Endothelial cell (in vitro differentiated cells): ENCODE measurements around the gene ESRP2. TPM values are rescaled to one million over a fixed set of nuclear protein-coding genes. Genes with fewer than 3 reads are reported as not detected.

Source experiments
- DNase-seq: peaks from one replicate; pipeline ENCODE4 v3.0.0; 2021; ENCODE audit warnings: low spot score
- H3K27ac Mint-ChIP-seq: one replicate; pipeline ENCODE4 v1.8.0; 2021; ENCODE audit warnings: mixed read lengths, inconsistent platforms; ENCODE audit not compliant: unreplicated experiment
- H3K27me3 Mint-ChIP-seq: one replicate; pipeline ENCODE4 v1.8.0; 2021; ENCODE audit warnings: mild to moderate bottlenecking, moderate library complexity, mixed read lengths, inconsistent platforms; ENCODE audit not compliant: unreplicated experiment
- H3K36me3 Mint-ChIP-seq: one replicate; pipeline ENCODE4 v1.8.0; 2021; ENCODE audit warnings: mild to moderate bottlenecking, low read depth, mixed read lengths, inconsistent platforms; ENCODE audit not compliant: unreplicated experiment
- H3K4me1 Mint-ChIP-seq: one replicate; pipeline ENCODE4 v1.8.0; 2021; ENCODE audit warnings: mild to moderate bottlenecking, mixed read lengths, inconsistent platforms; ENCODE audit not compliant: unreplicated experiment
- H3K4me3 Mint-ChIP-seq: one replicate; pipeline ENCODE4 v1.8.0; 2021; ENCODE audit warnings: mild to moderate bottlenecking, mixed read lengths, inconsistent platforms; ENCODE audit not compliant: unreplicated experiment
- H3K9me3 Mint-ChIP-seq: one replicate; pipeline ENCODE4 v1.8.0; 2021; ENCODE audit warnings: mixed read lengths, inconsistent platforms; ENCODE audit not compliant: unreplicated experiment
- total RNA-seq: library from RNA; stranded (reverse); fragmentation: NEBNext Ultra II Directional; extraction: Animal tissue kit (Norgen Biotek cat#: 25700); gene quantifications from one replicate; pipeline ENCODE4 v1.2.1, GENCODE V29; 2021; ENCODE audit not compliant: unreplicated experiment
- TF ChIP-seq, protein P1 (sequence below): fragments of 200-600 bp; sonication (generic); IDR thresholded peaks from one replicate; pipeline ENCODE4 v1.5.0; 2021; ENCODE audit warnings: antibody characterized with exemption; ENCODE audit not compliant: unreplicated experiment

ESRP2 gene
- total RNA-seq, 1 donor from 2014 or later, result 0.64 TPM

GRCh38 chr16:68274441-68274840, 38.5 kb upstream of the ESRP2 start:
- H3K27me3 Mint-ChIP-seq, result no peaks in the 10 kb centered on the region
- no peak for DNase-seq
- TF ChIP-seq, protein P1, sequence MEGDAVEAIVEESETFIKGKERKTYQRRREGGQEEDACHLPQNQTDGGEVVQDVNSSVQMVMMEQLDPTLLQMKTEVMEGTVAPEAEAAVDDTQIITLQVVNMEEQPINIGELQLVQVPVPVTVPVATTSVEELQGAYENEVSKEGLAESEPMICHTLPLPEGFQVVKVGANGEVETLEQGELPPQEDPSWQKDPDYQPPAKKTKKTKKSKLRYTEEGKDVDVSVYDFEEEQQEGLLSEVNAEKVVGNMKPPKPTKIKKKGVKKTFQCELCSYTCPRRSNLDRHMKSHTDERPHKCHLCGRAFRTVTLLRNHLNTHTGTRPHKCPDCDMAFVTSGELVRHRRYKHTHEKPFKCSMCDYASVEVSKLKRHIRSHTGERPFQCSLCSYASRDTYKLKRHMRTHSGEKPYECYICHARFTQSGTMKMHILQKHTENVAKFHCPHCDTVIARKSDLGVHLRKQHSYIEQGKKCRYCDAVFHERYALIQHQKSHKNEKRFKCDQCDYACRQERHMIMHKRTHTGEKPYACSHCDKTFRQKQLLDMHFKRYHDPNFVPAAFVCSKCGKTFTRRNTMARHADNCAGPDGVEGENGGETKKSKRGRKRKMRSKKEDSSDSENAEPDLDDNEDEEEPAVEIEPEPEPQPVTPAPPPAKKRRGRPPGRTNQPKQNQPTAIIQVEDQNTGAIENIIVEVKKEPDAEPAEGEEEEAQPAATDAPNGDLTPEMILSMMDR, result no peak
- no peak overlapping the region for H3K4me3 Mint-ChIP-seq
- no peaks in the 10 kb centered on the region for H3K4me1 Mint-ChIP-seq
- no peaks in the 10 kb centered on the region for H3K9me3 Mint-ChIP-seq
- H3K27ac Mint-ChIP-seq, result no peak overlapping the region
- peaks cover 5% of the 10 kb centered on the region for H3K36me3 Mint-ChIP-seq

- no peak overlapping the region for H3K4me3 Mint-ChIP-seq
- H3K27me3 Mint-ChIP-seq, result no peaks in the 10 kb centered on the region
- peaks cover 5% of the 10 kb centered on the region for H3K36me3 Mint-ChIP-seq
- H3K27ac Mint-ChIP-seq, result no peak overlapping the region
- no peak for DNase-seq
- H3K4me1 Mint-ChIP-seq, result no peaks in the 10 kb centered on the region
- TF ChIP-seq, protein P1, result no peak
- no peaks in the 10 kb centered on the region for H3K9me3 Mint-ChIP-seq
Measured at GRCh38 chr16:68273896-68274295, 38.0 kb upstream of the ESRP2 start.

- Mint-ChIP-seq H3K36me3 (peaks cover 5% of the 10 kb centered on the region), H3K27me3 (no peaks in the 10 kb centered on the region), H3K9me3 (no peaks in the 10 kb centered on the region), H3K27ac (peak overlapping the region; percentile 32), H3K4me3 (no peak overlapping the region), H3K4me1 (no peaks in the 10 kb centered on the region)
- TF ChIP-seq, protein P1, result no peak
- no peak for DNase-seq
Measured at GRCh38 chr16:68273459-68273858, 37.5 kb upstream of the ESRP2 start.

DNA sequence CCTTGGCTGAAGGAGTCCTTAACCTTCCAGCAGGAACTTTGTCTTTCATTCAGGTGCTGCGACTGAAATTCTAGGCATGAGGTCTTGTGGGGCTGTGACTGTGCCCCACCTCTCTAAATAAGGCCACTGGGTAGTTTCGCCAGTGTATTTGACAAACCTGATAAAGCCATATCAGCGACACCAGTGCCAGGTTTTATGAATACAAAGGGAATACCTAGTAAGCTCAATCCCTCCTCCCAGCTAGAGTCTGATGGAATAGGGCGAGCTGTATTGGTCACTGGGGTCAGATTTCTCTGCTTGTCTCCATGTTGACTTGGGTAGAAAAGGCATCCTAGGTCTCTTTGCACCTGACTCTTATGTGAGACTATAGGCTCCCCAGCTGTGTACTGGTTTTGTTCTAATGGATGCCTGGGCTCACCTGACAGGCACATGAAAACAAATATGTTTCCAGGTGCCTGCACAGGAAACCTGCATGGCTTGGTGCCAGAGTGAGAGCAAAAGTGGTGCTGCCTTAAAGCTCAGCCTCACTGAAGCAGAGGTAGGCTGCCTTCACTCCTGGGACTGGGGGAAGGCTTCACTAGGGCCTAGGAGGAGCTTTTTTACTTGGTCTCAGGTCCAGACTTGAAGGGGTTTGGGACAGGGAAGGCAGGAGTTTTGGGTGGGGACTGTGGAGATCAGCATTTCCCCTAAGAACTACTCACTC, 36.7 kb upstream of the ESRP2 start:
- TF ChIP-seq, protein P1, result no peak
- no peaks in the 10 kb centered on the region for H3K9me3 Mint-ChIP-seq
- no peaks in the 10 kb centered on the region for H3K4me1 Mint-ChIP-seq
- H3K4me3 Mint-ChIP-seq, result no peak overlapping the region
- no peak for DNase-seq
- H3K27me3 Mint-ChIP-seq, result no peaks in the 10 kb centered on the region
- peaks cover 5% of the 10 kb centered on the region for H3K36me3 Mint-ChIP-seq
- H3K27ac Mint-ChIP-seq, result no peak overlapping the region

DNA sequence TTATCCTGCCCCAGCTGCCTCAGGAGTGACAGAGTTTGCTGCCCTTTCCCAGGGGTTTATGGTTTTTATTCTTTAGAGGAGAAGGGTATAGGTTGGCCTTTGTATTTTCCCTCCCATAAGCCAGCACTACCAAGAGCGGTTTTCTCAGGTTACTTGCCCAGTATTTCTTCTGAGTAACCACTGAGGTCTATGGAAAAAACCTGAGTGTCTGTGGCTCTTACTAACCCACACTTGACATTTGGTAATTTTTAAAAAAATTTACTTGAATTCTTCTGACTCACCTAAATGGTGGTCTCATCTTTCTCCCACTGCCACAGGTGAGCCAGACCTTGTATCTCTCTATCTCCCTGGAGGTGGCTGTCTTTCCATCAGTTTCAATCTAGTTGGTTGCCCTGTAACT, 34.4 kb upstream of the ESRP2 start:
- no peak overlapping the region for H3K27ac Mint-ChIP-seq
- no peaks in the 10 kb centered on the region for H3K9me3 Mint-ChIP-seq
- H3K4me1 Mint-ChIP-seq, result peaks cover 4% of the 10 kb centered on the region
- TF ChIP-seq, protein P1, result no peak
- DNase-seq, result no peak
- peaks cover 5% of the 10 kb centered on the region for H3K36me3 Mint-ChIP-seq
- no peak overlapping the region for H3K4me3 Mint-ChIP-seq
- peaks cover under 1% of the 10 kb centered on the region for H3K27me3 Mint-ChIP-seq
